ENCODE data around the gene CHMP2A. TPM values are rescaled to one million over a fixed set of nuclear protein-coding genes. Genes with fewer than 3 reads are reported as not detected.

CHMP2A gene
- total and polyA plus RNA-seq, 2 of the 13 experiments (the other 11 are each of a cell fraction or from before 2014, with no cell fraction given), result 49.7 to 55.0 TPM

- peaks cover 26% of the 10 kb centered on the region for H3K79me2 ChIP-seq (ENCODE audit: insufficient read depth, low read length)
- 98% methylated on average over 12 of the region's 18 CpGs for WGBS (ENCODE audit: low lambda C conversion rate)
These were observed 3.1 kb downstream of the CHMP2A start for GRCh38 chr19:58551577-58552471.

More at GRCh38 chr19:58551577-58552471, 3.1 kb downstream of the CHMP2A start:
- TSS peak; percentile 11 for BruUV-seq (replicated peaks)
- H3K36me3 ChIP-seq (replicated peaks in 1 of 2; ENCODE audit: control insufficient read depth in 1 of 2, insufficient read depth in 2 of 2, low read length in 2 of 2), result peaks cover 41 to 65% of the 10 kb centered on the region in 2 experiments
- peaks cover 34% of the 10 kb centered on the region for H3K4me1 ChIP-seq (ENCODE audit: insufficient read depth, low read length)
- H3K4me3 ChIP-seq (replicated peaks in 1 of 3; ENCODE audit: insufficient read depth in 1 of 3, low read depth in 2 of 3, low read length in 3 of 3), result no peak overlapping the region
- H2AFZ ChIP-seq (ENCODE audit: low read length), result no peak overlapping the region
- H3K9ac ChIP-seq (ENCODE audit: insufficient read depth, low read depth, low read length), result no peak overlapping the region
- ChIA-PET POLR2A (interaction anchor here (1.1 to 2.5 kb wide), 3 partner anchors 8 to 32 kb away, joined by 4 to 8 read pairs (median 5); partner anchors contain the start of gene ZBTB45), CTCF (ENCODE audit: low intra/inter-chr PET ratio, low total read pairs) (no interaction called here)
- FAIRE-seq, result no peak
- in situ Hi-C loops (cut with HindIII; ENCODE audit: extremely low pct_ligation_motif_present, low pct_unique_long_range_greater_than_20kb) (no loop called here), intact Hi-C loops (cut with micrococcal nuclease; ENCODE audit: unreplicated experiment) (no loop called here)
- peak; percentile 45 for TF ChIP-seq AGO1 (IDR thresholded peaks at IDR 0.05; ENCODE audit: low read depth, low read length, poor library complexity, severe bottlenecking)
- TF ChIP-seq RBFOX2 (IDR thresholded peaks at IDR 0.05; ENCODE audit: low read depth, low read length), result 0 out of 2 replicates have a peak, but pooled peaks have one; percentile 32
- peak; percentile 11; the same call in 1 of the 2 replicates for TF ChIP-seq ZNF687 (CRISPR knock-in tag; IDR thresholded peaks at IDR 0.05)
- no peak for TF ChIP-seq PITX1 (CRISPR knock-in tag; IDR thresholded peaks at IDR 0.05)
- TF ChIP-seq, protein P1, sequence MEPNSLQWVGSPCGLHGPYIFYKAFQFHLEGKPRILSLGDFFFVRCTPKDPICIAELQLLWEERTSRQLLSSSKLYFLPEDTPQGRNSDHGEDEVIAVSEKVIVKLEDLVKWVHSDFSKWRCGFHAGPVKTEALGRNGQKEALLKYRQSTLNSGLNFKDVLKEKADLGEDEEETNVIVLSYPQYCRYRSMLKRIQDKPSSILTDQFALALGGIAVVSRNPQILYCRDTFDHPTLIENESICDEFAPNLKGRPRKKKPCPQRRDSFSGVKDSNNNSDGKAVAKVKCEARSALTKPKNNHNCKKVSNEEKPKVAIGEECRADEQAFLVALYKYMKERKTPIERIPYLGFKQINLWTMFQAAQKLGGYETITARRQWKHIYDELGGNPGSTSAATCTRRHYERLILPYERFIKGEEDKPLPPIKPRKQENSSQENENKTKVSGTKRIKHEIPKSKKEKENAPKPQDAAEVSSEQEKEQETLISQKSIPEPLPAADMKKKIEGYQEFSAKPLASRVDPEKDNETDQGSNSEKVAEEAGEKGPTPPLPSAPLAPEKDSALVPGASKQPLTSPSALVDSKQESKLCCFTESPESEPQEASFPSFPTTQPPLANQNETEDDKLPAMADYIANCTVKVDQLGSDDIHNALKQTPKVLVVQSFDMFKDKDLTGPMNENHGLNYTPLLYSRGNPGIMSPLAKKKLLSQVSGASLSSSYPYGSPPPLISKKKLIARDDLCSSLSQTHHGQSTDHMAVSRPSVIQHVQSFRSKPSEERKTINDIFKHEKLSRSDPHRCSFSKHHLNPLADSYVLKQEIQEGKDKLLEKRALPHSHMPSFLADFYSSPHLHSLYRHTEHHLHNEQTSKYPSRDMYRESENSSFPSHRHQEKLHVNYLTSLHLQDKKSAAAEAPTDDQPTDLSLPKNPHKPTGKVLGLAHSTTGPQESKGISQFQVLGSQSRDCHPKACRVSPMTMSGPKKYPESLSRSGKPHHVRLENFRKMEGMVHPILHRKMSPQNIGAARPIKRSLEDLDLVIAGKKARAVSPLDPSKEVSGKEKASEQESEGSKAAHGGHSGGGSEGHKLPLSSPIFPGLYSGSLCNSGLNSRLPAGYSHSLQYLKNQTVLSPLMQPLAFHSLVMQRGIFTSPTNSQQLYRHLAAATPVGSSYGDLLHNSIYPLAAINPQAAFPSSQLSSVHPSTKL (CRISPR knock-in tag; IDR thresholded peaks at IDR 0.05), result no peak
- TF ChIP-seq RBM22 (optimal IDR thresholded peaks at IDR 0.05; ENCODE audit: low read length), result peak; percentile 2
- no peak for TF ChIP-seq CAMTA2 (CRISPR knock-in tag; IDR thresholded peaks at IDR 0.05; ENCODE audit: borderline replicate concordance)
- peak; percentile 70 for TF ChIP-seq POLR2G (IDR thresholded peaks at IDR 0.05; ENCODE audit: low read depth, low read length)
- no peak for TF ChIP-seq HDAC1 (CRISPR knock-in tag; IDR thresholded peaks at IDR 0.05)
- peak; percentile 92 for TF ChIP-seq AGO2 (optimal IDR thresholded peaks at IDR 0.05; ENCODE audit: low read depth, low read length)
- TF ChIP-seq POLR2A (IDR thresholded peaks at IDR 0.05; ENCODE audit: insufficient read depth in 1 of 2, low read depth in 2 of 2, low read length in 2 of 2), result peak; percentile 18 to 33
- no peaks in the 10 kb centered on the region for H3K27me3 ChIP-seq (ENCODE audit: control insufficient read depth in 1 of 2, insufficient read depth in 2 of 2, low read length in 2 of 2)
- DNase-seq (ENCODE audit: low spot score), result no peak
- peaks cover 29% of the 10 kb centered on the region for H4K20me1 ChIP-seq (ENCODE audit: insufficient read depth, low read length)
- no peak overlapping the region for H3K4me2 ChIP-seq (ENCODE audit: low read depth, low read length)
- no peak; the same call in 2 of the 3 replicates for ATAC-seq
- H3K27ac ChIP-seq (ENCODE audit: extremely low read length, insufficient read depth, low read length), result no peak overlapping the region
- no peaks in the 10 kb centered on the region for H3K9me3 ChIP-seq (ENCODE audit: low read length)
